B cell (primary cell): Measurements from ENCODE around the gene TOGARAM2. TPM values are rescaled to one million over a fixed set of nuclear protein-coding genes. Genes with fewer than 3 reads are reported as not detected.

Source experiments
- ATAC-seq: fragments of 200-7000 bp; cut with Tn5 transposase; one replicate; pipeline ENCODE4 v1.10.0; 2021; ENCODE audit warnings: low read depth, mild to moderate bottlenecking, moderate number of reproducible peaks, moderate library complexity
- CTCF ChIA-PET: fragments of 350-600 bp; sonication (Branson Sonifier 250); formaldehyde crosslinking; loops from one replicate; lab custom pipeline; 2021; ENCODE audit warnings: antibody characterized with exemption, inconsistent platforms; lab: Charles Lee
- POLR2A ChIA-PET: fragments of 350-600 bp; sonication (Branson Sonifier 250); formaldehyde crosslinking; loops from one replicate; lab custom pipeline; 2021; ENCODE audit warnings: antibody characterized with exemption; lab: Charles Lee
- DNase-seq: peaks from one replicate; pipeline ENCODE4 v3.0.0; 2013
- H2AFZ ChIP-seq: 2 replicates; pipeline ENCODE4 v1.6.1; 2012; ENCODE audit warnings: mild to moderate bottlenecking, low read depth, low read length; ENCODE audit not compliant: insufficient read depth, poor library complexity, severe bottlenecking
- H3K27ac ChIP-seq, 2 donors: 1 replicate in 1 of 2; 2 replicates in 1 of 2; pipeline ENCODE4 v1.5.1; 2012 to 2013; ENCODE audit warnings: low read length in 2 of 2, mild to moderate bottlenecking in 2 of 2, moderate library complexity in 1 of 2
- H3K27me3 ChIP-seq, 4 experiments: fragments of 200-600 bp in 1 of 4; sonication (generic) in 1 of 4; replicated peaks in 1 of 4; 1 replicate in 2 of 4; 2 replicates in 2 of 4; pipeline versions ENCODE4 v1.6.1 to v1.7.0; 2013 to 2016; ENCODE audit warnings: low read length in 3 of 4, mild to moderate bottlenecking in 2 of 4, mixed read lengths in 1 of 4, moderate library complexity in 1 of 4; ENCODE audit not compliant: insufficient read depth in 4 of 4, control insufficient read depth in 3 of 4; ENCODE audit errors: control extremely low read depth in 1 of 4
- H3K36me3 ChIP-seq, 2 experiments: replicated peaks in 1 of 2; 1 replicate in 1 of 2; 2 replicates in 1 of 2; pipeline versions ENCODE4 v1.6.1 to v1.7.1; 2013; ENCODE audit warnings: low read length in 1 of 2; ENCODE audit not compliant: insufficient read depth in 2 of 2, control insufficient read depth in 1 of 2; ENCODE audit errors: control extremely low read depth in 1 of 2, extremely low read depth in 1 of 2
- H3K4me1 ChIP-seq, 2 donors: fragments of 200-600 bp in 1 of 2; sonication (generic) in 1 of 2; 1 replicate in 1 of 2; 2 replicates in 1 of 2; pipeline versions ENCODE4 v1.5.1 to v1.6.1; 2013 to 2017; ENCODE audit warnings: low read length in 2 of 2; ENCODE audit not compliant: control insufficient read depth in 2 of 2, insufficient read depth in 2 of 2
- H3K4me2 ChIP-seq: replicated peaks from 2 replicates; pipeline ENCODE3; 2012; ENCODE audit warnings: mild to moderate bottlenecking, low read depth, low read length; ENCODE audit not compliant: poor library complexity, severe bottlenecking
- H3K4me3 ChIP-seq, 5 experiments: fragments of 200-600 bp in 1 of 5; sonication (generic) in 1 of 5; 1 replicate in 3 of 5; 2 replicates in 2 of 5; pipeline versions ENCODE4 v1.5.1 to v1.7.0; 2011 to 2016; ENCODE audit warnings: low read length in 4 of 5, mild to moderate bottlenecking in 4 of 5, low read depth in 2 of 5, control low read depth in 1 of 5, moderate library complexity in 1 of 5; ENCODE audit not compliant: insufficient read depth in 1 of 5; ENCODE audit errors: control extremely low read depth in 1 of 5, extremely low read depth in 1 of 5
- H3K79me2 ChIP-seq: fragments of 200-600 bp; sonication (generic); one replicate; pipeline ENCODE4 v1.6.0; 2016; ENCODE audit warnings: low read length; ENCODE audit not compliant: control insufficient read depth, insufficient read depth
- H3K9ac ChIP-seq: fragments of 200-600 bp; sonication (generic); 2 replicates; pipeline ENCODE4 v1.6.1; 2017; ENCODE audit warnings: mild to moderate bottlenecking, low read length, moderate library complexity
- H3K9me3 ChIP-seq, 3 donors: one replicate each; pipeline versions ENCODE4 v1.6.1 to v1.7.1; 2013; ENCODE audit warnings: low read length in 2 of 3; ENCODE audit not compliant: control insufficient read depth in 2 of 3, insufficient read depth in 1 of 3; ENCODE audit errors: control extremely low read depth in 1 of 3
- H4K20me1 ChIP-seq: 2 replicates; pipeline ENCODE4 v1.6.0; 2012; ENCODE audit warnings: mild to moderate bottlenecking, low read length; ENCODE audit not compliant: insufficient read depth, control insufficient read depth, poor library complexity, severe bottlenecking
- H3K27ac Mint-ChIP-seq: one replicate; pipeline ENCODE4 v1.8.0; 2021; ENCODE audit warnings: mixed read lengths
- H3K27me3 Mint-ChIP-seq: one replicate; pipeline ENCODE4 v1.8.0; 2021; ENCODE audit warnings: mixed read lengths
- H3K4me1 Mint-ChIP-seq: one replicate; pipeline ENCODE4 v1.8.0; 2021; ENCODE audit warnings: mixed read lengths
- H3K4me3 Mint-ChIP-seq: one replicate; pipeline ENCODE4 v1.8.0; 2021; ENCODE audit warnings: mixed read lengths
- H3K9me3 Mint-ChIP-seq: one replicate; pipeline ENCODE4 v1.8.0; 2022; ENCODE audit warnings: mixed read lengths; ENCODE audit not compliant: insufficient read depth
- EZH2 ChIP-seq: IDR thresholded peaks from 2 replicates; pipeline ENCODE4 v1.6.1; 2012; ENCODE audit warnings: borderline replicate concordance, low read depth, mild to moderate bottlenecking, moderate library complexity, low read length; ENCODE audit not compliant: insufficient read depth, poor library complexity, severe bottlenecking
- WGBS: methylation state at CpG from one replicate; pipeline ENCODE4 v1.1.5; 2013; ENCODE audit warnings: missing lambda C conversion rate; ENCODE audit not compliant: insufficient coverage; 5-methylcytosine and 5-hydroxymethylcytosine counted together
- intact Hi-C: fragments of 100-400 bp; cut with micrococcal nuclease; formaldehyde crosslinking; loops from one replicate; pipeline ENCODE4 v1.10.0; 2022
- polyA plus RNA-seq: library from polyadenylated mRNA; depleted of rRNA; stranded (reverse); fragments of >200 nt; gene quantifications from 2 replicates; pipeline ENCODE4 v1.2.3, GENCODE V29; 2012
- total RNA-seq, 2 donors: library from RNA; stranded (reverse); fragments of 120-200 nt in 1 of 2; gene quantifications; 1 replicate in 1 of 2; 2 replicates in 1 of 2; pipeline versions ENCODE4 v1.2.3 to v1.2.4, GENCODE V29; 2013 to 2022
- TF ChIP-seq, protein P1 (sequence below): fragments of 200-600 bp; IDR thresholded peaks from one replicate; pipeline ENCODE4 v1.8.0; 2022; ENCODE audit warnings: antibody characterized with exemption, mild to moderate bottlenecking

Gene TOGARAM2
- total and polyA plus RNA-seq, 2 donors (not counting 1 experiment from before 2014, with no cell fraction given), result 0.25 to 0.61 TPM

GRCh38 chr2:28955467-28955866 lies 25.6 kb upstream of the TOGARAM2 start:
- Histone ChIP-seq H3K4me2 (no peak overlapping the region), H4K20me1 (no peaks in the 10 kb centered on the region), H3K4me3 (no peak overlapping the region), H3K27ac (no peak overlapping the region), H3K9ac (no peak overlapping the region), H3K36me3 (no peaks in the 10 kb centered on the region), H2AFZ (no peak overlapping the region), H3K4me1 (no peaks in the 10 kb centered on the region), H3K79me2 (no peaks in the 10 kb centered on the region), H3K9me3 (no peaks in the 10 kb centered on the region), H3K27me3 (peaks cover 0 to 4% (median 0%) of the 10 kb centered on the region in 4 experiments)
- intact Hi-C loops, result loop anchor here (5.0 kb wide), 1 partner anchor 133 kb away; no protein-coding TSS in a partner anchor
- ChIA-PET CTCF (interaction anchor here (0.9 to 1.3 kb wide), 4 partner anchors 74 to 246 kb away, joined by 3 to 4 read pairs (median 3); no protein-coding TSS in a partner anchor), POLR2A (no interaction called here)
- H3K9me3 Mint-ChIP-seq, result no peaks in the 10 kb centered on the region
- no peak for ATAC-seq
- H3K27me3 Mint-ChIP-seq, result no peaks in the 10 kb centered on the region
- H3K27ac Mint-ChIP-seq, result no peak overlapping the region
- peaks cover 6% of the 10 kb centered on the region for H3K4me1 Mint-ChIP-seq
- WGBS, result 93% methylated on average over 4 of the region's 5 CpGs
- TF ChIP-seq EZH2, result no peak
- TF ChIP-seq, protein P1, sequence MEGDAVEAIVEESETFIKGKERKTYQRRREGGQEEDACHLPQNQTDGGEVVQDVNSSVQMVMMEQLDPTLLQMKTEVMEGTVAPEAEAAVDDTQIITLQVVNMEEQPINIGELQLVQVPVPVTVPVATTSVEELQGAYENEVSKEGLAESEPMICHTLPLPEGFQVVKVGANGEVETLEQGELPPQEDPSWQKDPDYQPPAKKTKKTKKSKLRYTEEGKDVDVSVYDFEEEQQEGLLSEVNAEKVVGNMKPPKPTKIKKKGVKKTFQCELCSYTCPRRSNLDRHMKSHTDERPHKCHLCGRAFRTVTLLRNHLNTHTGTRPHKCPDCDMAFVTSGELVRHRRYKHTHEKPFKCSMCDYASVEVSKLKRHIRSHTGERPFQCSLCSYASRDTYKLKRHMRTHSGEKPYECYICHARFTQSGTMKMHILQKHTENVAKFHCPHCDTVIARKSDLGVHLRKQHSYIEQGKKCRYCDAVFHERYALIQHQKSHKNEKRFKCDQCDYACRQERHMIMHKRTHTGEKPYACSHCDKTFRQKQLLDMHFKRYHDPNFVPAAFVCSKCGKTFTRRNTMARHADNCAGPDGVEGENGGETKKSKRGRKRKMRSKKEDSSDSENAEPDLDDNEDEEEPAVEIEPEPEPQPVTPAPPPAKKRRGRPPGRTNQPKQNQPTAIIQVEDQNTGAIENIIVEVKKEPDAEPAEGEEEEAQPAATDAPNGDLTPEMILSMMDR, result no peak
- no peak overlapping the region for H3K4me3 Mint-ChIP-seq
- no peak for DNase-seq

- H3K36me3 ChIP-seq, result no peaks in the 10 kb centered on the region
- H3K27ac ChIP-seq, result no peak overlapping the region
- intact Hi-C loops, result loop anchor here (5.0 kb wide), 1 partner anchor 134 kb away; no protein-coding TSS in a partner anchor
- no peak overlapping the region for H3K9ac ChIP-seq
- no peaks in the 10 kb centered on the region for H3K9me3 Mint-ChIP-seq
- WGBS, result 13% methylated on average over 7 of the region's 11 CpGs
- peaks cover 0 to 4% (median 0%) of the 10 kb centered on the region in 4 experiments for H3K27me3 ChIP-seq
- no peaks in the 10 kb centered on the region for H3K79me2 ChIP-seq
- H3K4me1 ChIP-seq, result no peaks in the 10 kb centered on the region
- no peaks in the 10 kb centered on the region for H4K20me1 ChIP-seq
- H2AFZ ChIP-seq, result peak overlapping the region; percentile 44
- no peak for TF ChIP-seq EZH2
- TF ChIP-seq, protein P1, result no peak
- peaks cover 6% of the 10 kb centered on the region for H3K4me1 Mint-ChIP-seq
- H3K4me3 ChIP-seq, result peak overlapping the region in 1 of 5 experiments; percentile 37
- ChIA-PET CTCF (interaction anchor here (0.9 to 1.3 kb wide), 5 partner anchors 73 to 245 kb away, joined by 3 to 4 read pairs (median 3); no protein-coding TSS in a partner anchor), POLR2A (no interaction called here)
- no peak overlapping the region for H3K4me3 Mint-ChIP-seq
- no peaks in the 10 kb centered on the region for H3K27me3 Mint-ChIP-seq
- peak overlapping the region; percentile 47 for H3K4me2 ChIP-seq
- no peak overlapping the region for H3K27ac Mint-ChIP-seq
- no peak for ATAC-seq
- no peaks in the 10 kb centered on the region for H3K9me3 ChIP-seq
- DNase-seq, result peak; percentile 32
These were observed 24.7 kb upstream of the TOGARAM2 start for GRCh38 chr2:28956415-28956826.
